Left cardiac atrium (tissue), 4 donors: ENCODE data around the gene MTHFD1L. TPM values are rescaled to one million over a fixed set of nuclear protein-coding genes. Genes with fewer than 3 reads are reported as not detected.

Source experiments
- ATAC-seq, 2 donors: fragments of 200-7000 bp; cut with Tn5 transposase; one replicate each; pipeline ENCODE4 v1.9.1; 2020; ENCODE audit warnings: mild to moderate bottlenecking in 2 of 2, moderate library complexity in 2 of 2
- DNase-seq: peaks from one replicate; pipeline ENCODE4 v3.0.0-alpha.2; 2020
- intact Hi-C, 2 donors: fragments of 100-400 bp; cut with DNase I; formaldehyde crosslinking; loops; one replicate each; pipeline versions ENCODE4 v1.14.1 to v1.15.1; 2022 to 2023
- total RNA-seq, 2 donors: library from RNA; stranded (reverse); fragmentation: NEBNext Ultra II Directional; extraction: Animal tissue kit (Norgen Biotek cat#: 25700); gene quantifications; one replicate each; pipeline ENCODE4 v1.2.1, GENCODE V29; 2021
- donor health status: DM: no; HTN: yes; CAD: no.
- donor health status: DM: no; HTN: yes; CAD: no; lungs with severe emphysema.
- donor health status: DM: yes; HTN: yes; CAD: no.
- donor health status: Dilated cardiomyopathy.

The MTHFD1L gene
- total RNA-seq, 2 donors from 2014 or later, result 4.8 to 19.7 TPM

GRCh38 chr6:151002491-151002935 is 137.0 kb downstream of the MTHFD1L start:
- DNase-seq (no peak), ATAC-seq (no peak)
- intact Hi-C loops, result no loop called here

- DNase-seq, result peak; percentile 56
- peak; percentile 71 to 75 for ATAC-seq
- intact Hi-C loops, result no loop called here
Measured at GRCh38 chr6:151004383-151005024, 139.0 kb downstream of the MTHFD1L start.

- ATAC-seq (no peak), DNase-seq (no peak)
- intact Hi-C loops, result no loop called here
Measured at GRCh38 chr6:151005164-151005563, 139.7 kb downstream of the MTHFD1L start.

- ATAC-seq (no peak), DNase-seq (no peak)
- intact Hi-C loops, result no loop called here
Measured at GRCh38 chr6:151005896-151006632, 140.6 kb downstream of the MTHFD1L start.

GRCh38 chr6:151007076-151007475 is 141.6 kb downstream of the MTHFD1L start:
- DNase-seq, result no peak
- ATAC-seq, result no peak
- intact Hi-C loops, result no loop called here

GRCh38 chr6:151007922-151008321 is 142.4 kb downstream of the MTHFD1L start:
- intact Hi-C loops, result no loop called here
- DNase-seq (no peak), ATAC-seq (no peak)

- no peak for DNase-seq
- intact Hi-C loops, result no loop called here
- no peak for ATAC-seq
Measured at GRCh38 chr6:151008425-151008824, 142.9 kb downstream of the MTHFD1L start.

GRCh38 chr6:151009576-151009975 is 144.1 kb downstream of the MTHFD1L start:
- ATAC-seq, result no peak
- no peak for DNase-seq
- intact Hi-C loops, result no loop called here

GRCh38 chr6:151010071-151010470 is 144.6 kb downstream of the MTHFD1L start:
- ATAC-seq, result no peak
- DNase-seq, result no peak
- intact Hi-C loops, result loop anchor here (5.0 to 10.0 kb wide), 3 partner anchors 115 to 312 kb away; no protein-coding TSS in a partner anchor

- DNase-seq, result no peak
- ATAC-seq, result no peak
- intact Hi-C loops, result loop anchor here (5.0 to 10.0 kb wide), 3 partner anchors 118 to 310 kb away; no protein-coding TSS in a partner anchor
Measured at GRCh38 chr6:151012321-151013294, 147.1 kb downstream of the MTHFD1L start.

- ATAC-seq (peak; percentile 67 to 76), DNase-seq (peak; percentile 66)
Measured at GRCh38 chr6:151014404-151015100, 149.1 kb downstream of the MTHFD1L start.

GRCh38 chr6:151015101-151015700 is 149.7 kb downstream of the MTHFD1L start:
- intact Hi-C loops, result loop anchor here (10.0 kb wide), 2 partner anchors 120 to 230 kb away; no protein-coding TSS in a partner anchor
- ATAC-seq, result no peak
- DNase-seq, result no peak

More at GRCh38 chr6:151014404-151015100, 149.1 kb downstream of the MTHFD1L start:
- intact Hi-C loops, result loop anchor here (1.0 to 10.0 kb wide), 5 partner anchors 120 to 310 kb away; no protein-coding TSS in a partner anchor

GRCh38 chr6:151016107-151016506 is 150.6 kb downstream of the MTHFD1L start:
- DNase-seq, result no peak
- no peak for ATAC-seq
- intact Hi-C loops, result loop anchor here (10.0 kb wide), 2 partner anchors 121 to 229 kb away; no protein-coding TSS in a partner anchor

- intact Hi-C loops, result loop anchor here (10.0 kb wide), 2 partner anchors 123 to 227 kb away; no protein-coding TSS in a partner anchor
- no peak for DNase-seq
- no peak for ATAC-seq
Measured at GRCh38 chr6:151018046-151018445, 152.5 kb downstream of the MTHFD1L start.

GRCh38 chr6:151018911-151019782 is 153.6 kb downstream of the MTHFD1L start:
- intact Hi-C loops, result loop anchor here (10.0 kb wide), 2 partner anchors 124 to 226 kb away; no protein-coding TSS in a partner anchor
- ATAC-seq (no peak), DNase-seq (no peak)

- intact Hi-C loops, result no loop called here
- ATAC-seq (no peak), DNase-seq (no peak)
Measured at GRCh38 chr6:151021896-151022295, 156.4 kb downstream of the MTHFD1L start.

- DNase-seq (no peak), ATAC-seq (no peak)
- intact Hi-C loops, result no loop called here
Measured at GRCh38 chr6:151022492-151022891, 157.0 kb downstream of the MTHFD1L start.
